HG03558 (cell line): ENCODE measurements around the gene RTRAF.
A peak's percentile ranks its signal among the peaks of the same experiment; 100 is the strongest.

ENCODE experiments used
- ATAC-seq: cut with Tn5 transposase; IDR thresholded peaks from one replicate; pipeline ENCODE4 v1.9.1; 2021; ENCODE audit warnings: moderate number of reproducible peaks; ENCODE audit not compliant: unreplicated experiment; ENCODE audit errors: extremely low read depth

RTRAF gene

GRCh38 chr14:51989293-51990234 lies at the start of gene RTRAF:
Gene RTRAF, plus strand, starts transcription at chr14:51989546. Its CDS starts 94 bp downstream, at chr14:51989640.
- ATAC-seq: peak; percentile 79

- ATAC-seq: no peak
Measured at GRCh38 chr14:51939755-51940301, 49.5 kb upstream of the RTRAF start.

GRCh38 chr14:51942971-51943370 lies 46.4 kb upstream of the RTRAF start:
- ATAC-seq: no peak

- ATAC-seq: no peak
Measured at GRCh38 chr14:51950007-51950406, 39.3 kb upstream of the RTRAF start.

GRCh38 chr14:51951656-51952055 lies 37.7 kb upstream of the RTRAF start:
- ATAC-seq: no peak

- no peak for ATAC-seq
Measured at GRCh38 chr14:51954031-51954430, 35.3 kb upstream of the RTRAF start.

- no peak for ATAC-seq
Measured at GRCh38 chr14:51954657-51955056, 34.7 kb upstream of the RTRAF start.

- no peak for ATAC-seq
Measured at GRCh38 chr14:51957950-51958349, 31.4 kb upstream of the RTRAF start.

GRCh38 chr14:51959928-51960327 lies 29.4 kb upstream of the RTRAF start:
- no peak for ATAC-seq

- no peak for ATAC-seq
Measured at GRCh38 chr14:51960866-51961265, 28.5 kb upstream of the RTRAF start.

GRCh38 chr14:51962711-51963110 lies 26.6 kb upstream of the RTRAF start:
- ATAC-seq: no peak

- no peak for ATAC-seq
Measured at GRCh38 chr14:51963286-51963685, 26.1 kb upstream of the RTRAF start.

- ATAC-seq: no peak
Measured at GRCh38 chr14:51967521-51967920, 21.8 kb upstream of the RTRAF start.

- no peak for ATAC-seq
Measured at GRCh38 chr14:51969852-51970540, 19.4 kb upstream of the RTRAF start.

GRCh38 chr14:51972566-51972965 lies 16.8 kb upstream of the RTRAF start:
- no peak for ATAC-seq

GRCh38 chr14:51977075-51977474 lies 12.3 kb upstream of the RTRAF start:
- no peak for ATAC-seq

- ATAC-seq: no peak
Measured at GRCh38 chr14:51978681-51979085, 10.7 kb upstream of the RTRAF start.

- no peak for ATAC-seq
Measured at GRCh38 chr14:51979088-51979709, 10.1 kb upstream of the RTRAF start.

- no peak for ATAC-seq
Measured at GRCh38 chr14:51981218-51981854, 8.0 kb upstream of the RTRAF start.

GRCh38 chr14:51988221-51988620 lies 1.1 kb upstream of the RTRAF start:
- ATAC-seq: no peak
